OCI-LY7 (cell line): ENCODE data around the gene ASPDH. TPM values are rescaled to one million over a fixed set of nuclear protein-coding genes. Genes with fewer than 3 reads are reported as not detected.

Experiments used
- BruUV-seq: library from RNA; stranded (reverse); fragments of 400-500 nt; replicated peaks from 2 replicates; lab custom pipeline; 2021; lab: Mats Ljungman, UMichigan
- CTCF ChIA-PET: fragments of 300-600 bp; sonication (Branson Sonifier 250); formaldehyde crosslinking; loops from one replicate; lab custom pipeline; 2022; ENCODE audit warnings: antibody characterized with exemption; ENCODE audit not compliant: unreplicated experiment; lab: Charles Lee
- POLR2A ChIA-PET: fragments of 300-600 bp; sonication (Branson Sonifier 250); formaldehyde crosslinking; loops from one replicate; lab custom pipeline; 2022; ENCODE audit warnings: antibody characterized with exemption; lab: Charles Lee
- DNase-seq: peaks from one replicate; pipeline ENCODE4 v3.0.0-alpha.2; 2015; ENCODE audit warnings: low spot score
- H2AFZ ChIP-seq: fragments of 200-600 bp; sonication (generic), shearing (Covaris generic); 2 replicates; pipeline ENCODE4 v1.6.1; 2014; ENCODE audit warnings: mild to moderate bottlenecking, antibody characterized with exemption, low read length, moderate library complexity
- H3K27ac ChIP-seq: fragments of 200-600 bp; sonication (generic); 2 replicates; pipeline ENCODE4 v1.5.1; 2014; ENCODE audit warnings: mixed run types, low read depth, mild to moderate bottlenecking, moderate library complexity, low read length, inconsistent platforms; ENCODE audit not compliant: poor library complexity, severe bottlenecking
- H3K36me3 ChIP-seq: fragments of 200-600 bp; sonication (generic); 2 replicates; pipeline ENCODE4 v1.6.1; 2014; ENCODE audit warnings: mild to moderate bottlenecking, antibody characterized with exemption, low read length, moderate library complexity, mixed read lengths; ENCODE audit not compliant: insufficient read depth
- H3K4me1 ChIP-seq: fragments of 200-600 bp; sonication (generic); 2 replicates; pipeline ENCODE4 v1.5.1; 2014; ENCODE audit warnings: mild to moderate bottlenecking, low read length; ENCODE audit not compliant: insufficient read depth, poor library complexity, severe bottlenecking
- H3K4me2 ChIP-seq: fragments of 200-600 bp; sonication (generic); 2 replicates; pipeline ENCODE4 v1.6.1; 2014; ENCODE audit warnings: mild to moderate bottlenecking, low read length
- H3K4me3 ChIP-seq: fragments of 200-600 bp; sonication (generic); 2 replicates; pipeline ENCODE4 v1.5.1; 2014; ENCODE audit warnings: mild to moderate bottlenecking, low read depth, low read length; ENCODE audit not compliant: poor library complexity, severe bottlenecking
- H3K79me2 ChIP-seq: fragments of 200-600 bp; sonication (generic); 2 replicates; pipeline ENCODE4 v1.6.1; 2016; ENCODE audit warnings: low read depth, mild to moderate bottlenecking, low read length, moderate library complexity, mixed read lengths; ENCODE audit not compliant: insufficient read depth
- H3K9me2 ChIP-seq: fragments of 200-600 bp; sonication (generic); 2 replicates; pipeline ENCODE4 v1.6.1; 2016; ENCODE audit warnings: mild to moderate bottlenecking, low read length, mixed read lengths; ENCODE audit not compliant: insufficient read depth
- H3K9me3 ChIP-seq: fragments of 200-600 bp; sonication (generic); 2 replicates; pipeline ENCODE4 v1.6.1; 2014; ENCODE audit warnings: mild to moderate bottlenecking, mixed run types, low read length, mixed read lengths
- H4K20me1 ChIP-seq: fragments of 200-600 bp; sonication (generic); 2 replicates; pipeline ENCODE4 v1.6.1; 2014; ENCODE audit warnings: mild to moderate bottlenecking, antibody characterized with exemption, low read length, moderate library complexity, mixed read lengths; ENCODE audit not compliant: insufficient read depth
- CTCF ChIP-seq: fragments of 200-600 bp; sonication (generic); conservative IDR thresholded peaks from 2 replicates; pipeline ENCODE4 v1.5.1; 2014; ENCODE audit warnings: mild to moderate bottlenecking, antibody characterized with exemption, low read length, moderate library complexity, mixed read lengths
- EZH2phosphoT487 ChIP-seq: fragments of 200-600 bp; sonication (generic); IDR thresholded peaks from 2 replicates; pipeline ENCODE4 v1.6.1; 2018; ENCODE audit warnings: low read depth, borderline replicate concordance, mild to moderate bottlenecking, mixed run types, antibody characterized with exemption, low read length, moderate library complexity, mixed read lengths
- intact Hi-C: fragments of 100-400 bp; cut with micrococcal nuclease; formaldehyde crosslinking; loops from one replicate; pipeline ENCODE4 v1.10.0; 2022; ENCODE audit not compliant: unreplicated experiment
- total RNA-seq, 2 experiments: library from RNA; depleted of rRNA in 1 of 2; stranded (reverse); fragments of >200 nt in 1 of 2; shearing (Covaris generic) in 1 of 2; gene quantifications; 2 replicates each; pipeline ENCODE4 v1.2.3, GENCODE V29; 2014 to 2022

Gene ASPDH
- total RNA-seq, 2 experiments from 2014 or later, result not detected

GRCh38 chr19:50479761-50480251 is 33.9 kb downstream of the ASPDH start:
- Histone ChIP-seq H2AFZ (no peak overlapping the region), H3K4me1 (peaks cover 10% of the 10 kb centered on the region), H4K20me1 (no peaks in the 10 kb centered on the region), H3K79me2 (peaks cover 22% of the 10 kb centered on the region), H3K4me3 (no peak overlapping the region), H3K36me3 (peaks cover 73% of the 10 kb centered on the region), H3K4me2 (no peak overlapping the region), H3K9me3 (peaks cover 12% of the 10 kb centered on the region), H3K27ac (no peak overlapping the region), H3K9me2 (no peaks in the 10 kb centered on the region)
- TF ChIP-seq EZH2phosphoT487, result no peak
- TF ChIP-seq CTCF, result no peak
- no peak for DNase-seq
- intact Hi-C loops, result no loop called here
- BruUV-seq, result no TSS peak
- CTCF ChIA-PET, result no interaction called here
- POLR2A ChIA-PET, result no interaction called here

GRCh38 chr19:50478901-50479715 is 34.6 kb downstream of the ASPDH start:
- intact Hi-C loops, result no loop called here
- Histone ChIP-seq H3K4me3 (no peak overlapping the region), H3K79me2 (peaks cover 22% of the 10 kb centered on the region), H3K4me1 (peaks cover 10% of the 10 kb centered on the region), H3K27ac (no peak overlapping the region), H3K4me2 (no peak overlapping the region), H3K9me3 (peaks cover 12% of the 10 kb centered on the region), H3K9me2 (no peaks in the 10 kb centered on the region), H3K36me3 (peaks cover 66% of the 10 kb centered on the region), H2AFZ (no peak overlapping the region), H4K20me1 (no peaks in the 10 kb centered on the region)
- POLR2A ChIA-PET, result no interaction called here
- DNase-seq, result peak; percentile 23
- BruUV-seq, result no TSS peak
- CTCF ChIA-PET, result no interaction called here
- TF ChIP-seq CTCF, result peak; percentile 74
- no peak for TF ChIP-seq EZH2phosphoT487
